Spleen (tissue), 11 donors: Measurements from ENCODE around the gene EGFR. TPM values are rescaled to one million over a fixed set of nuclear protein-coding genes. Genes with fewer than 3 reads are reported as not detected.

Source experiments
- DNase-seq: peaks from one replicate; pipeline ENCODE4 v3.0.0-alpha.2; 2020
- H3K27ac ChIP-seq, 8 donors: fragments of 200-600 bp; sonication (generic) in 7 of 8; 1 replicate in 4 of 8; 2 replicates in 4 of 8; pipeline versions ENCODE4 v1.5.0 to v1.8.0; 2016 to 2021; ENCODE audit warnings: inconsistent platforms in 4 of 8, mild to moderate bottlenecking in 4 of 8, moderate library complexity in 1 of 8
- H3K27me3 ChIP-seq, 7 donors: fragments of 200-600 bp; sonication (generic) in 6 of 7; replicated peaks in 1 of 7; 1 replicate in 4 of 7; 2 replicates in 3 of 7; pipeline versions ENCODE4 v1.5.0 to v1.8.0; 2016 to 2021; ENCODE audit warnings: inconsistent platforms in 3 of 7, mild to moderate bottlenecking in 1 of 7
- H3K36me3 ChIP-seq, 6 donors: fragments of 200-600 bp; sonication (generic) in 5 of 6; 1 replicate in 4 of 6; 2 replicates in 2 of 6; pipeline versions ENCODE4 v1.5.0 to v1.8.0; 2016 to 2021; ENCODE audit warnings: inconsistent platforms in 2 of 6
- H3K4me1 ChIP-seq, 6 donors: fragments of 200-600 bp; sonication (generic) in 5 of 6; 1 replicate in 3 of 6; 2 replicates in 3 of 6; pipeline versions ENCODE4 v1.5.0 to v1.8.0; 2016 to 2021; ENCODE audit warnings: inconsistent platforms in 3 of 6
- H3K4me3 ChIP-seq, 8 donors: fragments of 200-600 bp; sonication (generic) in 7 of 8; 1 replicate in 4 of 8; 2 replicates in 4 of 8; pipeline versions ENCODE4 v1.5.0 to v1.8.0; 2016 to 2021; ENCODE audit warnings: inconsistent platforms in 4 of 8, mild to moderate bottlenecking in 4 of 8, moderate library complexity in 2 of 8
- H3K9me3 ChIP-seq, 8 donors: fragments of 200-600 bp; sonication (generic) in 7 of 8; 1 replicate in 4 of 8; 2 replicates in 4 of 8; pipeline versions ENCODE4 v1.5.0 to v1.8.0; 2016 to 2021; ENCODE audit warnings: inconsistent platforms in 4 of 8
- POLR2A ChIP-seq, 3 donors: fragments of 450-650 bp; IDR thresholded peaks; one replicate each; pipeline ENCODE4 v1.5.1; 2017; ENCODE audit warnings: antibody characterized with exemption in 3 of 3, mild to moderate bottlenecking in 1 of 3
- POLR2AphosphoS5 ChIP-seq, 3 donors: sonication (generic); formaldehyde crosslinking; IDR thresholded peaks; one replicate each; pipeline ENCODE4 v1.5.1; 2017; ENCODE audit warnings: antibody characterized with exemption in 3 of 3
- WGBS, 5 donors: extraction: QIAGEN DNeasy Blood & Tissue Kit in 3 of 5; methylation state at CpG; one replicate each; pipeline versions ENCODE4 v1.1.5 to v1.1.7; 2013 to 2018; 5-methylcytosine and 5-hydroxymethylcytosine counted together
- intact Hi-C: fragments of 100-400 bp; cut with DNase I; formaldehyde crosslinking; loops from one replicate; pipeline ENCODE4 v1.15.0; 2023; ENCODE audit warnings: low total_unique reads
- polyA plus RNA-seq, 3 donors: library from polyadenylated mRNA; stranded (reverse); fragments of 200-250 nt; gene quantifications; one replicate each; pipeline ENCODE4 v1.2.1, GENCODE V29; 2013
- total RNA-seq, 7 donors: library from RNA; depleted of rRNA in 3 of 7; stranded (reverse); fragments of >200 nt in 3 of 7; fragmentation: NEBNext Ultra II Directional in 4 of 7; extraction: Animal tissue kit (Norgen Biotek cat#: 25700) in 4 of 7; gene quantifications; one replicate each; pipeline versions ENCODE4 v1.1.0 to v1.2.1, GENCODE V29; 2016 to 2021
- TF ChIP-seq, protein P1 (sequence below), 11 experiments: fragments of 200-600 bp in 7 of 11; fragments of 450-650 bp in 4 of 11; sonication (generic) in 4 of 11; IDR thresholded peaks in 8 of 11; conservative IDR thresholded peaks in 3 of 11; 1 replicate in 7 of 11; 2 replicates in 4 of 11; pipeline versions ENCODE4 v1.4.0 to v1.8.0; 2016 to 2021; ENCODE audit warnings: antibody characterized with exemption in 11 of 11, inconsistent platforms in 4 of 11, mild to moderate bottlenecking in 1 of 11
- donor health status: healthy with polysubstance abuse.
- donor health status: DM: no; HTN: no; CAD: no; lungs with moderate emphysema.
- donor health status: DM: no; HTN: no; CAD: no.
- donor health status: Bipolar disorder and iron deficiency.
- donor health status: healthy.
- donor health status: DM: no; HTN: no; CAD: no.
- donor health status: DM: yes; HTN: yes; CAD: no.

EGFR gene
- total and polyA plus RNA-seq, 10 donors: 1.1 to 35.2 (median 24.5) TPM

DNA sequence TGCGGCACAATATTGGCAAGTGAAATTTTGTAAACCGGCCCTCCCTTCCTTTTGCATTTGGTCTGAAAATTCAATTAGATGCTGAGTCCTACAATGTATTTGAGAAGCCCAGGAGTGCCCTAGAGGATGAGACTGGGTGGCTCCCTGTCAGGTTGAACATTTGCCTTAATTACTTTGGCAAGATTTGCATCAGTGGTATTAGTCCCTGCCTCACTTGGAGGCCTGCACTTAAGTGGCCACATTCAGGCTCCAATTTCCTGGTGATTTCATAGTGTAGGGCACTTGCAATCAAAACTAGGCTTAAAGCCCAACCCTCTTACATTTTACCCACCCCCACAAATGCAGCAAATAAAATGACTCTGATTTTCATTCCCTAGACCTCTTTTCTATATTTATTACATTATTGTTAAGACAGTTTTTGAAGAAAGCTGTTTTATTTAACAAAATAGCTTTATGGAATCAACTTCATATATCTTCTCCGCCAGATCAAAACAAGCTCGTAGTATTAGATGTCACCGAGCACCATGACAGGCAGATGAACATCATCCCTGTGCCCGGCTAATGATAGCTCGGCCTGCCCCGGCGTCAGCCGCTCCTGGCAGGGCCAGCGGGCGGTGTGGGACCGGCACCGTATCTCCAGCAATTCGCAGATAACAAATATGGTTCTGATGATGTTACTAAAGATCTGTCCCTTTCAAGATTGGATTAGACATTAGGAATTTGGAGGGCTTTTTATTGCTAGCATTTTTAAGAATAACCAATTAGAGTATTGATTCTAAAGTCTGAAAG lies 73.6 kb downstream of the EGFR start:
- H3K9me3 ChIP-seq: no peaks in the 10 kb centered on the region

DNA sequence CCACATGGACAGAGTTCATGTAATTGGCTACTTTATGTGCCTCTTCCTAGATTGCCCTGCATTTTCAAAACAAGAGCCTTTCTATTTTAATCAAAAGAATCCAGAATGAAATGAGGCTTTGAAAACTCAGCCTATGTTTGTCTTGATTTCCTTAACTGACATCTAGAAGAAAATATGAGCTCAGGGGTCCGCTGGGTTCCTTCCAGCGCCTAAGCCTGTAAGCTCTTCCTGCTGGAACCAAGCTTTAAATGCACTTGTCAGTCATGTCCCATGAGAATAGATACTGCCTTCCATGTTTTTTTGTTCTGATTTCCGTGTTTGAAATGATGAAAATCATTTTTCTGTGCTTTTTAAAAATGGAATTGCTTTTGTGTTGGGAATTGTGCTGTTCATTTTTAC lies 74.2 kb downstream of the EGFR start:
- peaks cover 0 to 7% (median 3%) of the 10 kb centered on the region in 6 donors for H3K4me1 ChIP-seq
- peaks cover 0 to 9% (median 0%) of the 10 kb centered on the region in 7 donors for H3K27me3 ChIP-seq
- no peak overlapping the region for H3K27ac ChIP-seq
- no peak overlapping the region for H3K4me3 ChIP-seq
- intact Hi-C loops: no loop called here
- WGBS, 5 donors: 62 to 88% (median 79%) methylated on average over 3 of the region's 3 CpGs
- H3K9me3 ChIP-seq: no peaks in the 10 kb centered on the region
- no peak for TF ChIP-seq POLR2AphosphoS5 (IDR thresholded peaks at IDR 0.05)
- TF ChIP-seq POLR2A (IDR thresholded peaks at IDR 0.05): no peak
- H3K36me3 ChIP-seq: no peaks in the 10 kb centered on the region
- no peak for DNase-seq

More for the DNA sequence above, 73.6 kb downstream of the EGFR start:
- Histone ChIP-seq H3K27ac (no peak overlapping the region), H3K4me3 (no peak overlapping the region), H3K4me1 (peaks cover under 1 to 13% (median 8%) of the 10 kb centered on the region in 6 donors), H3K36me3 (no peaks in the 10 kb centered on the region), H3K27me3 (peaks cover 0 to 9% (median 0%) of the 10 kb centered on the region in 7 donors)
- WGBS, 5 donors: 94 to 96% (median 94%) methylated on average over 15 of the region's 15 CpGs
- intact Hi-C loops: no loop called here
- no peak for TF ChIP-seq POLR2A (IDR thresholded peaks at IDR 0.05)
- TF ChIP-seq, protein P1, sequence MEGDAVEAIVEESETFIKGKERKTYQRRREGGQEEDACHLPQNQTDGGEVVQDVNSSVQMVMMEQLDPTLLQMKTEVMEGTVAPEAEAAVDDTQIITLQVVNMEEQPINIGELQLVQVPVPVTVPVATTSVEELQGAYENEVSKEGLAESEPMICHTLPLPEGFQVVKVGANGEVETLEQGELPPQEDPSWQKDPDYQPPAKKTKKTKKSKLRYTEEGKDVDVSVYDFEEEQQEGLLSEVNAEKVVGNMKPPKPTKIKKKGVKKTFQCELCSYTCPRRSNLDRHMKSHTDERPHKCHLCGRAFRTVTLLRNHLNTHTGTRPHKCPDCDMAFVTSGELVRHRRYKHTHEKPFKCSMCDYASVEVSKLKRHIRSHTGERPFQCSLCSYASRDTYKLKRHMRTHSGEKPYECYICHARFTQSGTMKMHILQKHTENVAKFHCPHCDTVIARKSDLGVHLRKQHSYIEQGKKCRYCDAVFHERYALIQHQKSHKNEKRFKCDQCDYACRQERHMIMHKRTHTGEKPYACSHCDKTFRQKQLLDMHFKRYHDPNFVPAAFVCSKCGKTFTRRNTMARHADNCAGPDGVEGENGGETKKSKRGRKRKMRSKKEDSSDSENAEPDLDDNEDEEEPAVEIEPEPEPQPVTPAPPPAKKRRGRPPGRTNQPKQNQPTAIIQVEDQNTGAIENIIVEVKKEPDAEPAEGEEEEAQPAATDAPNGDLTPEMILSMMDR (IDR thresholded peaks at IDR 0.05 in 8 of 11, conservative IDR thresholded peaks at IDR 0.05 in 3 of 11): no peak
- DNase-seq: no peak

DNA sequence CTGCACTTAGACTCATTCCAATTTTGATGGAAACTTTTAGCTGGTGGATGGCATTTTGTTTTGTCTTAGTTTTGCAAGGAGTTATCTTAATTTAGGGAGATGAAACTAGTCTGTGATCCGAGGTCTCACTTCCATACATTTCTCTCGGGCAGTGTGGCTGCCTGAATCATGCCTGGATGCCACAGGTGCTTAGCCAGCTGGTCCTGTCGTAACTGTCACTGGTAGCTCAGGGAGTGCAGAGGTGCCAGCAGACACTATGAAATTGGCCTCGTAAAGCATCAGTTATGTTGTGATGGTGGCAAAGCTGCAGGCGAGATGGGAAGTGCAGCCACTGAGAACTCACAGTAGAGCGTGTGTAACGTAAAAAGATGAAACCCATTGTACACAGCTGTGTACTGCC lies 74.9 kb downstream of the EGFR start:
- WGBS, 5 donors: 86 to 93% (median 89%) methylated on average over 7 of the region's 7 CpGs
- Histone ChIP-seq H3K4me1 (peaks cover 0 to 3% (median 1%) of the 10 kb centered on the region in 6 donors), H3K27me3 (peaks cover 0 to 9% (median 0%) of the 10 kb centered on the region in 7 donors), H3K4me3 (no peak overlapping the region), H3K9me3 (no peaks in the 10 kb centered on the region), H3K27ac (no peak overlapping the region), H3K36me3 (no peaks in the 10 kb centered on the region)
- no peak for DNase-seq
- no peak for TF ChIP-seq POLR2A (IDR thresholded peaks at IDR 0.05)
- TF ChIP-seq, protein P1 (IDR thresholded peaks at IDR 0.05 in 8 of 11, conservative IDR thresholded peaks at IDR 0.05 in 3 of 11): no peak
- no peak for TF ChIP-seq POLR2AphosphoS5 (IDR thresholded peaks at IDR 0.05)
- intact Hi-C loops: no loop called here

DNA sequence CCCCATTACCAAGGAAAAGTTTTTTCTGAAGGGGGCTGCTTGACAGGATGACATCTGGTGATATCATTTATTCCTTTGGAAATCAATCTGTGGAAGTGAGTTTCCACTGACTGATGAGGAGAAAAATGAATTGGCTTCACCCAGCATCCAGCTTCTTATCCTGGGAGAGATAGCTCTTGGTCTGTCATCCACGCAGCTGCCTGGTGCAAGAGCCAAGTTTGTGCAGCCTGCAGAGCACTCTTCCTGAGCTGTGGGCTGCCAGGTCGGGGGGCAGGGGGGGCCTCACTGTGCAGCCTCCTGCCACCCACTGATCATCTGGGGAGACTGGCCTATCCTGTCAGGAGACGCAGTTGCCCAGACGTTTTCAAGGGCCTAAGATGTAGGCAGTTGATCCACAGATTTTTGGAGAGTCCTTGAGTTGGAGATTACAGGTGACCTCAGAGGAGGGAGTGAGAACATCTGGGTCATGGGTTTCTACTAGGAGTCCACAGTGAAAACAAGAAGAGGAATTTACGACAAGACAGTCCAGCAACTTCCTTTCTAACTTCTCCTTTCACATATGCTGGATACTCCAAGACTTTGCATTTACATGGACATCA lies 75.4 kb downstream of the EGFR start:
- H3K27me3 ChIP-seq: peaks cover 0 to 11% (median 0%) of the 10 kb centered on the region in 7 donors
- no peak for DNase-seq
- TF ChIP-seq POLR2AphosphoS5 (IDR thresholded peaks at IDR 0.05): no peak
- TF ChIP-seq POLR2A (IDR thresholded peaks at IDR 0.05): no peak
- TF ChIP-seq, protein P1 (IDR thresholded peaks at IDR 0.05 in 8 of 11, conservative IDR thresholded peaks at IDR 0.05 in 3 of 11): no peak
- no peak overlapping the region for H3K4me3 ChIP-seq
- 55 to 70% (median 63%) methylated on average over 5 of the region's 5 CpGs for WGBS, 5 donors
- H3K36me3 ChIP-seq: no peaks in the 10 kb centered on the region
- peaks cover 0 to 9% (median 2%) of the 10 kb centered on the region in 6 donors for H3K4me1 ChIP-seq
- no peak overlapping the region for H3K27ac ChIP-seq
- intact Hi-C loops: no loop called here
- H3K9me3 ChIP-seq: no peaks in the 10 kb centered on the region
